Choroid plexus epithelial cell (primary cell): ENCODE measurements around the gene RASL10A.

Experiments
- DNase-seq: peaks from one replicate; pipeline ENCODE4 v3.0.0-alpha.2; 2010; ENCODE audit warnings: low read depth
- H3K4me3 ChIP-seq: 2 replicates; pipeline ENCODE4 v1.5.1; 2011; ENCODE audit warnings: low read depth, mild to moderate bottlenecking, control low read depth, low read length, moderate library complexity
- TF ChIP-seq, protein P1 (sequence below): conservative IDR thresholded peaks from 2 replicates; pipeline ENCODE4 v1.5.1; 2011; ENCODE audit warnings: low read depth, mild to moderate bottlenecking, control low read depth, inconsistent platforms, low read length, moderate library complexity

The RASL10A gene

DNA sequence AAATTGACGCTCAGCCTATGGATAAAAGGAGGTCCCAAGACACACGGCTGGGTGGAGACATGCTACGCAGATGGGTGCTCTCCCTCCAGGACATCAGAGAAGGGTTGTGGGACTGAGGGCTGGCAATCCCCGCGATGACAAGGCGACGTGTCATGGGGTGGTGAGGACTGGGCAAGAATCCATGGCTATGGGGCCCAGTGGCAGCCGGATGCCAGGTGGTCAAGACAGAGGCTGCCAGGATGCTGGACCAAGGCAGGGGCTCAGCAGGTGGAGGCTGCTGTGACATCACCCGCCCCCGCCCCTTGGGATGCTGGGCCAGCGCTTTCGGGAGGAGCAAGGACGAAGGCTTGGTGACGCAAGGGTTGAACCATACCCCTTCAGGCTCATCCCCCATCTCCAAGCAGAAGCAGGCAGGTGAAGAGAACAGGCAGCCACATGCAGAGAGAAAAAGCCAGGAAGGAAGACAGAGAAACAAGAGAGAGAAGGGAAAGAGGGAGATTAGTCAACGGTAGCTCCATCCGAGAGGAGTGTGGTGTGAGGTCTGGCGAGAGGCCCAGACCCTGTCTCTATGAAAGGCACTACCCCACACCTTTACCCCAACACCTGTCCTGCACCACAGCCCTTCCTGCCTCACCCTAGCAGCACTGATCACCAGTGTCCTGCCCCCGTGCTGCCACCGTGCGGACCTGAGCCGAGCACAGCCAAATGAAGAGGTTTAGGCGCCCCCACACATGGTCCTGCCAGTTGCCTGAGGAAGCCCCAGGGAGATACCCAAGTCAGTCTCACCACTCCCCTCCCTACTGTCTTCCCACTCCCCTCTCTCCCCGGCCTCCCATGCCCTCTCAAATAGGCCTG, 24.1 kb upstream of the RASL10A start:
- no peak for DNase-seq
- TF ChIP-seq, protein P1, sequence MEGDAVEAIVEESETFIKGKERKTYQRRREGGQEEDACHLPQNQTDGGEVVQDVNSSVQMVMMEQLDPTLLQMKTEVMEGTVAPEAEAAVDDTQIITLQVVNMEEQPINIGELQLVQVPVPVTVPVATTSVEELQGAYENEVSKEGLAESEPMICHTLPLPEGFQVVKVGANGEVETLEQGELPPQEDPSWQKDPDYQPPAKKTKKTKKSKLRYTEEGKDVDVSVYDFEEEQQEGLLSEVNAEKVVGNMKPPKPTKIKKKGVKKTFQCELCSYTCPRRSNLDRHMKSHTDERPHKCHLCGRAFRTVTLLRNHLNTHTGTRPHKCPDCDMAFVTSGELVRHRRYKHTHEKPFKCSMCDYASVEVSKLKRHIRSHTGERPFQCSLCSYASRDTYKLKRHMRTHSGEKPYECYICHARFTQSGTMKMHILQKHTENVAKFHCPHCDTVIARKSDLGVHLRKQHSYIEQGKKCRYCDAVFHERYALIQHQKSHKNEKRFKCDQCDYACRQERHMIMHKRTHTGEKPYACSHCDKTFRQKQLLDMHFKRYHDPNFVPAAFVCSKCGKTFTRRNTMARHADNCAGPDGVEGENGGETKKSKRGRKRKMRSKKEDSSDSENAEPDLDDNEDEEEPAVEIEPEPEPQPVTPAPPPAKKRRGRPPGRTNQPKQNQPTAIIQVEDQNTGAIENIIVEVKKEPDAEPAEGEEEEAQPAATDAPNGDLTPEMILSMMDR: no peak
- H3K4me3 ChIP-seq: no peak overlapping the region

DNA sequence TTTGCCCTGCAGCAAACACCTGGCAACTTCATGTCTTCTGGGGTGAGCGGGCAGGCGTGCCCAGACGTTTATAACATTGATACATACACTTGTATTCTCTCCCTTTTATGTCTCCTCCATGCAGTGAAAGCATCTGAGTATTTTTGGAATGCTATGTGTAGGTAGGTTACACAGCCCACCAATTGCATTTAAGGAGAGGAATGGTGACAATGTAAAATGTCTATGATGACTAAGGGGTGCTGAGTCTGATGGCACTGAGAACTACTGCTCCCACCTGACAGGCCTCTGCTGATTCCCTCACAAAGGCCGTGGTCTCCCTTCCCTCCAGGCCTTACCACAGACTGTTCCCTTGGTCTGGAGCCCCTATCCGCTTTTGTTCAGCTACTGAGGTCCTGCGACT, 22.9 kb upstream of the RASL10A start:
- TF ChIP-seq, protein P1: no peak
- H3K4me3 ChIP-seq: no peak overlapping the region
- DNase-seq: no peak

DNA sequence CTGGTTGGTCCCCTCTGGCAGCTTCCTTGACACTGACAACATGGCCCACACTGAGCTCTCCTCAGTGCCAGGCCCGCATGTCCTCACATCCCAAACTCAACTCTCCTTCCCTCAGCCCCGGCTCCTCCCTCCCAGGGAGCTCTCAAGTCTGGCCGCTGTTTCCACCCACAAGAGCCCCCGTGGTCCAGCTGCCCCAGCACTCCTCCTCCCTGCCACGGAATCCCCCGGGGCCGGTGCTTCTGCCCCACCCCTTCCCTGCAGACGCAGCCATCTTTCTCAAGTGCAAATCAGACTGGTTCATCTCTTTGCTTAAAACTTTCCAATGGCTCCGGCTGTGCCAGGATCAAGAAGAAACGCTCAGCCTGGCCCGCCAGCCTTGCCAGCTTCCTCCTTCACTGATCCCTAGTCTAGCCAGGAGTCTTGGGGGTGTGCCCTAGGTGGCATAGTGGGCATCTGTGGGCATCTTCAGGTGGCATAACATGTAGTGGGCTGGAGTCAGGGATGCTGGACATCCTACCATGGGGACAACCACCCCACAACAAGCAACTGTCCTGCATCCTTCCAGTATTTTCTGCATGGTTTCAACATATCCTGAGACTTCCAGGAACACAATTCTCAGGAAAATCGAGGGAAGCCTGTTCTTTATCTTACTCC, 22.3 kb upstream of the RASL10A start:
- DNase-seq: no peak
- TF ChIP-seq, protein P1: no peak

DNA sequence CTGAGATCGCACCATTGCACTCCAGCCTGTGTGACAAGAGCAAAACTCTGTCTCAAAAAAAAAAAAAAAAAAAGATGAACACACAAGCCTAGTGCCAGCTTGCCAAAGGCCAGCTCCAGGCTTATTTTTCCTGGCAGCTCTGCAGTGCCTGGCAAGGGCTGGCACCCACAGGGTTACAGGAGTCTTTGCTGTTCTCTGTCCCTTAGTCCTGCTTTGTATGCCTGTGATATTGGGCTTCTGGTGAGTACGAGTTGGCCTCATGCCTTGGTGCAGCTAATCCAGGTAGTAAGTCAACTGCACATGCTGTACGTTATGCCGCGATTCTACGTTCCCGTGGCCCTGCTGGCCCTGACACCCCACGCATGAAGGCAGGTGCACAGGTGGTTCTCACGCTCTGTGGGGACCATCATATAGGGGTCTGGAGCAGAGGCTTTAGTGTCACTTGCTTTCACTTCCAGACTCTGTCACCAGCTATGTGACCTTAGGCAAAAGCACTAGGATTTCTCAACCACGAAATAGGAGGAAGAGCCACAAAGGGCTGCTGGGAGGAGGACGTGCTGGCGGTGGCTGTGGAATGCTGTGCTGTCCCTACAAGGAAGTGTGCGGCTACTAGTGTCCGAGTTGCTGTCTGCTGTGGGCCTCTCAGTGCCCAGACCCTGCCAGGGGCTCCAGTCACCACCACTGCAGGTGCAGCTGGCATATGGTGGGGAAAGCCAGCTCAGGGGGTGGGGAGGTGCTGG, 21.4 kb upstream of the RASL10A start:
- TF ChIP-seq, protein P1: no peak

More for the DNA sequence above, 22.3 kb upstream of the RASL10A start:
- no peak overlapping the region for H3K4me3 ChIP-seq

DNA sequence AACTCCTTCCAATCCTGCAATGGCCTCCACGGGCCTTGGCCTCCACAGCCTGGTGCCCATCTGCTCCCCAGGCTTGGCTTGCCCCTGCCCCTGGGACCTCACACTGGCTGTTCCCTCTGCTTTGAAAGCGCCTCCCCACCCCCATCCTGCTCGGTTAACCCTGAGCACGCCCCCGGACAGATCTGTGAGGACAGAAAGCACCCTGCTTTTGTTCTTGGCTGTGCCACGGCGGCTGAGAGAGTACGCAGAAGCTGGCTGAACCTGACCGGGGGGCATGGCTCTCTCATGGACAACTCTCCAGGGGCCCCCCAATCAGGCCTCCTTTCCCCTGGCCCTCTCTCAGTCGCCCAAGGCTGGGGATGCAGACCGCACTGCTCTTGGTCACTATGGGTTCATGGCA, 20.2 kb upstream of the RASL10A start:
- TF ChIP-seq, protein P1: no peak
- no peak for DNase-seq
- no peak overlapping the region for H3K4me3 ChIP-seq

More for the DNA sequence above, 21.4 kb upstream of the RASL10A start:
- no peak for DNase-seq
- H3K4me3 ChIP-seq: no peak overlapping the region

DNA sequence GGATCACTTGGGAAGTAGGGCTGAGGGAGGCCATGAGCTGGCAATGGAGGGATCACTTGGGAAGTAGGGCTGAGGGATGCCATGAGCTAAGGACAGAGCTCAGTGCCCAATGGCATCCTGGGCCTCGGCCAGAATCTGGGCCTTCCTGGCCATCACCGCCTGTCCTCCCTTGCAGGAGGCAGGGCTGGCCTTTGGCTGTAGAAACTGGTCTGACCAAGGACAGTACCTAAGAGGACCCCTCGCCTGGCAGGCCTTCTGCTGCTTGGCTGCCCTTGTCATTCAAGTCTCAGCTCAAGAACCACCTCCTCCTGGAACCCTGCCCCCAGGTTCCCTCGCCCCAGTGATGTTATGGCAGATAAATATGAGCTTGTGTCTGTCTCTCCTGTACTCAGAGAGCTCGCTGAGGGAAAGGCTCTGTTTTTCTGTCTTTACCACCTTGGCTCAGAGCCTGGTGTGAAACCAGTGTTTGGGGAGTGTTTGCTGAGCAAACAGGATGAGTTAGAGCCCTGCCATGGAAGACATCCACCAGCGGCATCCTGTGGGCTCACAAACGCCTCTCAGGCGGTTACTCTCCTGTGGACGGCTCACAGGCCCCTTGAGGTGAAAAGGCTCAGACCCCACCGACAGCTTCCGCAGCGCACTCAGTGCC, 19.3 kb upstream of the RASL10A start:
- TF ChIP-seq, protein P1: no peak
- no peak for DNase-seq
- H3K4me3 ChIP-seq: no peak overlapping the region
